Activated CD4-positive, alpha-beta T cell treated with anti-CD3 and anti-CD28 coated beads for 48 hours (primary cell): ENCODE data around the gene IER3.
"Not testable (repeated sequence)": the region's sequence is repeated elsewhere in the genome, so short reads cannot be mapped to it uniquely, and the experiment has no call there.

Experiments
- DNase-seq: peaks from one replicate; pipeline ENCODE4 v3.0.0-alpha.2; 2020

IER3 gene

DNA sequence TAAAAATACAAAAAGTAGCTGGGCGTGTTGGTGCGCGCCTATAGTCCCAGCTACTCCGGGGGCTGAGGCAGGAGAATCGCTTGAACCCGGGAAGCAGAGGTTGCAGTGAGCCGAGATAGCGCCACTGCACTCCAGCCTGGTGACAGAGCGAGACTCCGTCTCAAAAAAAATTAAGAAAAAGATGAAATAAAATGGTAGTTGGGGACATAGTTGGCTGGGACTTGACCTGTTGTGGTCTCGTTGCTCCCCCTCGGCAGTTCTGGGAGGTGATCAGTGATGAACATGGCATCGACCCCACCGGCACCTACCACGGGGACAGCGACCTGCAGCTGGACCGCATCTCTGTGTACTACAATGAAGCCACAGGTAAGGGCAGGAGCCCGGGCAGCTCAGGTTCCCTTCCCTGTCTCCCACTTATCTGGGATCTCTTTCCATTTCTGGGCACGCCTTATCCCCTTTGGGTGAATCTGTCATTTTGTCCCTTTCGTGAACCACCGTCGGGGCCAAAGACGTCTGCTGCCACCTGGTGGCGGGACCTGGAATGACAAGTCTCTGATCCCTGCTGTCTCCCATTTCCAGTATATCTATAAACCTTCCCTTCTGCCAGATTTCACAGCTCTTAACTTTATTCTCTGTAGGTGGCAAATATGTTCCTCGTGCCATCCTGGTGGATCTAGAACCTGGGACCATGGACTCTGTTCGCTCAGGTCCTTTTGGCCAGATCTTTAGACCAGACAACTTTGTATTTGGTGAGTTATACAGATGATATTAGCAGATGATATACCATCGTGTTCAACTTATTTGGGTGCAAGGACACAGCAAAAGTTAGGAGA, 21.9 kb downstream of the IER3 start:
- DNase-seq: peak; percentile 92

DNA sequence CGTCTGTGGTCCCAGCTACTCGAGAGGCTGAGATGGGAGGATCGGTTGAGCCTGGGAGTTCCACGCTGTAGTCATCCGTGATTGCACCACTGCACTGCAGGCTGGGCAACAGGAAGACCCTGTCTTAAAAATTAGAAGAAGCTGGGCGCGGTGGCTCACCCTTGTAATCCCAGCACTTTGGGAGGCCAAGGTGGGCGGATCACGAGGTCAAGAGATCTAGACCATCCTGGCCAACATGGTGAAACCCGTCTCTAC, 22.4 kb downstream of the IER3 start:
- DNase-seq: peak; percentile 36

- DNase-seq: peak; percentile 98
Observed at GRCh38 chr6:30721198-30722024, 22.9 kb downstream of the IER3 start.

GRCh38 chr6:30720738-30721197, 23.6 kb downstream of the IER3 start:
- DNase-seq: peak; percentile 82

- peak; percentile 97 for DNase-seq
Observed at GRCh38 chr6:30719791-30720737, 24.3 kb downstream of the IER3 start, which contains the start of gene TUBB. TUBB (plus strand) TSS chr6:30720352; CDS start chr6:30720507, 155 bp downstream.

DNA sequence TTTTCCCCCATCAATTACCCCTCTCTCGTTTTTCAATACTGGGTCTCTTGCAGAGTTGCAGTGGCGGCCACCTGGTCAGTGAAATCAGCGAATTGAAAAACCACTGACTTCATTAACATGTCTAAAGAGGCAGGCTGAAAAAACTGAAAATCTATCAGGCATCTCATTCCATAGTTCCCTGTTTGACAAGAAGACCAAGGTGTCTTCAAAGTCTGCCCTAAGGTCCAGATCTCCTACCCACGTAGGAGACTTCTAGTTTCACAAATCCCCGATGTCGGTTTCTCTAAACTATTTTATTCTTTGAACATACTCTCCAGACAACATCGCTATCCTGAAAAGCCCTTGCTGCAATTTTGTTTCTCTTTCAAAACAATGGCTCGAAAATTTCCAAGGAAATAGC, 25.0 kb downstream of the IER3 start:
- no peak for DNase-seq

- not testable (repeated sequence) for DNase-seq
Observed at GRCh38 chr6:30717845-30718720, 26.3 kb downstream of the IER3 start.

DNA sequence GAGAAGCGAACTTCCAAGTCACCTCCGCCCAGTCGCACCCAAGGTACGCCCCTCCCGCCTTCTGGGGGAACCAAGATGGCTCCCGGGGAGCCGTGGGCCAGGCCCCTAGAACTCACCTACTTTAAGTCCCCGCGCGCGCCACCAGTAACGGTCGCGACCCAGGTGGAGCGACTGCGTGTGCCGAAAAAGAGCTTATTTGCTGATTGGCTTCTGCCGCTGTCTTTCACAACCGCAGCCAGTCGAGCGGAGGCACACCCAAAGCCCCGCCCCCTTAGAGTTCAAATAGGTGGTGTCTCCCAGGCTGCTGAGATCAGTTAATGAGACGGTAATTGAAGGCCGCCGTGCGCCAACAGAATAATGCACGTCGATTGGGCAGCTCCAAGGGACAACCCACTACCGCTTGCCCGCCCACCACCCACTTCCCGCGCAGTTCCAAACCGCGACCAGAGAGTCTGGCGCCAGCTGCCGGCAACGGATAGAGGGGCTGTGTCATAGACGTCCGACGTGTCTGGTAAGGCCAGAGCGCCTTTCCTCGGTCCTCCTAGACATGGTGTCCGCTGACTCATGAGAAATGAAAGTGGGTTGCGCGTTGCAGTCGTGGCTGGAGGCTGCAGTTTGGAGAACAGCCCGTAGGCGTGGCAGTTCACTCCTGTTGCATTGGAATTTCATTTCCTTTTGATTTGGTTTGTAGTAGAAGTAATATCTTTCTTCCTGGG, 27.1 kb downstream of the IER3 start, which contains the start of gene MDC1:
TSS of gene MDC1 (minus strand) at position 153 of the 716 bp plus-strand sequence. CDS start 2,106 bp downstream, outside the sequence.
- peak; percentile 99 for DNase-seq

- no peak for DNase-seq
Observed at GRCh38 chr6:30716879-30717128, 27.5 kb downstream of the IER3 start.

- DNase-seq: no peak
Observed at GRCh38 chr6:30714263-30714662, 30.1 kb downstream of the IER3 start.

DNA sequence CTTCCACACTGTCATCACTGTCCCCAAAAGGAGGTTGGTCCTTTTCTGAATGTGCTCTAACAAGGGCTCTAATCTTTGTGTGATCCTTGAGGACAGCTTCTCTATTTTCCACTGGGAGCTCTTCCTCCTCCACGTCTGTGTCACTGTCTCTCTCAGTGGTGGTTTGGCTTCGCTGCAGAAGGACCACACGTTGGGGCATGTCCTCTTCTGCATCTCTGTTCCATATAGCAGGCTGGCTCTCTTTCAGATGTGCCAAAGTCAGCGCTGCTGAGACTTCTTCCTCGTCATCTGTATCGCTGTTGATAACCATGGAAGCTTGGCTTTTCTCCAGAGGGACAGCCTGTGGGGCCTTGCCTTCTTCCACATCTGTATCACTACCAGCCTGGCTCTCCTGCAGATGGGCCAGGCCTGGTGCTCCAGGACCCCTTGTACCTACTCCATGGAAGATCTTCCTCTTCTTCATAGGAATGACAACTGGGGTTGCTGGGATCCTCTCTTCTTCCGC, 31.9 kb downstream of the IER3 start:
- DNase-seq: no peak

GRCh38 chr6:30711758-30712380, 32.5 kb downstream of the IER3 start:
- no peak for DNase-seq

GRCh38 chr6:30709101-30709868, 35.1 kb downstream of the IER3 start:
- no peak for DNase-seq

DNA sequence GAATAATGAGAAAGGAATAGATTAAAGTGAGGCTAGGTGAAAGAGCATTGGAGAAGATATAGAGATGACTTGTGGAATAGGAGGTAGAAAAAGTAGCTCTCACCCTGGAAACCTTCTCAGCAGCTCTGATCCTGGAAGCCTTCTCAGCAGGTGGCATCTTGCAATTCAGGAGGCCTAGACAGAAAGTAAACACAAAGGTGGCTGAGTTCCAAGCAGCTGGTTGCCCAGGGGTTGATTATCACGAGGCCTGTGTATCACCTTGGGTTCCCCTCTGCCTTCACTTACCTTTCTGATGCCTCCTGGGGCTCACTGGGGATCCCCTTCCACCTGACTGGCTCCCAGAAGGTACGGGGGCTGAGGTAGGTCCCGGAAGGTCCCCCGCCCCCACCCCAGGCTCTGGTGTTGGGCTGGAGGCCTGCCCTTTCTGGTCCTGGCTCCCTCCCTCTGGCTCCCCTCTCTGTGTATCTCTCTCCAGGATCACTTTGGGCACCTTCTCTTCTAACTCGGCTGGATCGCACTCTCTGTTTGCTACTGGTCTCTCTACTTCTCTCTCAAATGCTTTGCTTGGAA, 37.0 kb downstream of the IER3 start:
- DNase-seq: no peak

- no peak for DNase-seq
Observed at GRCh38 chr6:30705620-30706019, 38.7 kb downstream of the IER3 start.

- DNase-seq: no peak
Observed at GRCh38 chr6:30703821-30704220, 40.5 kb downstream of the IER3 start.

DNA sequence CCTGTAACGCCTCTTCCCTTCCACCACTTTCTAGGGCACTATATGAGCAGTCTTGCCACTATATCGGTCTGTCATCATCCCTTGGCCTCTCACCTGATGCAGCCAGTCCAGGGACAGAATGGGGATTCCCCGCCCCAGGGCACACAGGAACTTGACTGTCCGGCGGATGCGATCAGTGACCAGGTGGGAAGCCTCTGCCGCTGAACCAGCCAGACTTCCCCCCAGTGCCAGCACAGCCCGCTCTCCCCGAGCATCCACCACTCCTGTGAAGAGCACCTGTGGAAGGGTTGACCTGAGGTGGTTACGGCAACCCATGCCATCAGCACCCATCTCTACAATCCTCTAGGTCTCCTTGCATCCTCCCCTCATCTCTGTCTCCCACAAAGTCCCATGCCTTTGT, 41.3 kb downstream of the IER3 start:
- DNase-seq: no peak

- no peak for DNase-seq
Observed at GRCh38 chr6:30700340-30700739, 44.0 kb downstream of the IER3 start.

DNA sequence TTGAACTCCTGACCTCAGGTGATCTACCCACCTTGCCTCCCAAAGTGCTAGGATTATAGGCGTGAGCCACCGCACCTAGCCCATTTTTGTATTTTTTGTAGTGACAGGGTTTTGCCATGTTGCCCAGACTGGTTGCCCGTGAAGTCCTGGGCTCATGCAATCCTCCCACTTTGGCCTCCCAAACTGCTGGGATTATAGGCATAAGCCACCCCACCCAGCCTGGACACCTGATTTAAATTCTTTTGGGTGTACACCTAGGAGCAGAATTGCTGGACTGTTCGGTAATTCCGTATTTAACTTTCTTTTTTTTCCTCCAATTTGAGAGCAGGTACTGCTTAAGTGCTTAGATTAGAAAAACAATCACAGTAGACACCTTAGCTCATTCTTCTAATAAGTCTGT, 47.9 kb downstream of the IER3 start:
- no peak for DNase-seq
